GM13977 (cell line): ENCODE measurements around the gene OPN4.

Source experiments
- DNase-seq: peaks from one replicate; pipeline ENCODE4 v3.0.0; 2012; ENCODE audit warnings: low spot score
- CTCF ChIP-seq: IDR thresholded peaks from 2 replicates; pipeline ENCODE4 v1.5.1; 2012; ENCODE audit warnings: mild to moderate bottlenecking, control low read depth; ENCODE audit not compliant: insufficient read depth; ENCODE audit errors: extremely low read depth, missing control alignments
- in situ Hi-C: fragments of 300-500 bp; cut with MboI; formaldehyde crosslinking; loops from one replicate; pipeline ENCODE4 v1.12.0; 2022; ENCODE audit warnings: low sequenced_read_pairs, low pct_unique_long_range_greater_than_20kb, mixed read lengths, inconsistent platforms; ENCODE audit not compliant: unreplicated experiment

Gene OPN4

GRCh38 chr10:86646933-86647332, 7.4 kb upstream of the OPN4 start:
- no peak for TF ChIP-seq CTCF
- in situ Hi-C loops = no loop called here
- no peak for DNase-seq

- no peak for TF ChIP-seq CTCF
- in situ Hi-C loops = no loop called here
- no peak for DNase-seq
These were observed 6.3 kb upstream of the OPN4 start for GRCh38 chr10:86647773-86648703.

GRCh38 chr10:86648704-86649427, 5.5 kb upstream of the OPN4 start:
- in situ Hi-C loops = no loop called here
- no peak for DNase-seq
- TF ChIP-seq CTCF = no peak

GRCh38 chr10:86649471-86650150, 4.7 kb upstream of the OPN4 start:
- in situ Hi-C loops = no loop called here
- TF ChIP-seq CTCF = no peak
- no peak for DNase-seq

GRCh38 chr10:86650151-86650550, 4.2 kb upstream of the OPN4 start:
- no peak for TF ChIP-seq CTCF
- in situ Hi-C loops = no loop called here
- DNase-seq = no peak

GRCh38 chr10:86651021-86651471, 3.3 kb upstream of the OPN4 start:
- no peak for TF ChIP-seq CTCF
- no peak for DNase-seq
- in situ Hi-C loops = no loop called here
